Measurements from ENCODE around the gene NFATC2IP.

GRCh38 chr16:28932339-28933141 lies 18.2 kb upstream of the NFATC2IP start:
- TF ChIP-seq CTCF (IDR thresholded peaks at IDR 0.05) (no peak), POLR2A (IDR thresholded peaks at IDR 0.05) (no peak)

Measured in uterus (tissue), 2 donors.